GM10847 (cell line): Measurements from ENCODE around the gene NDUFS5.
A peak's percentile ranks its signal among the peaks of the same experiment; 100 is the strongest.

ENCODE experiments used
- POLR2A ChIP-seq: IDR thresholded peaks from 2 replicates; pipeline ENCODE4 v1.6.1; 2011; ENCODE audit not compliant: insufficient read length; ENCODE audit errors: extremely low read depth

NDUFS5 gene

DNA sequence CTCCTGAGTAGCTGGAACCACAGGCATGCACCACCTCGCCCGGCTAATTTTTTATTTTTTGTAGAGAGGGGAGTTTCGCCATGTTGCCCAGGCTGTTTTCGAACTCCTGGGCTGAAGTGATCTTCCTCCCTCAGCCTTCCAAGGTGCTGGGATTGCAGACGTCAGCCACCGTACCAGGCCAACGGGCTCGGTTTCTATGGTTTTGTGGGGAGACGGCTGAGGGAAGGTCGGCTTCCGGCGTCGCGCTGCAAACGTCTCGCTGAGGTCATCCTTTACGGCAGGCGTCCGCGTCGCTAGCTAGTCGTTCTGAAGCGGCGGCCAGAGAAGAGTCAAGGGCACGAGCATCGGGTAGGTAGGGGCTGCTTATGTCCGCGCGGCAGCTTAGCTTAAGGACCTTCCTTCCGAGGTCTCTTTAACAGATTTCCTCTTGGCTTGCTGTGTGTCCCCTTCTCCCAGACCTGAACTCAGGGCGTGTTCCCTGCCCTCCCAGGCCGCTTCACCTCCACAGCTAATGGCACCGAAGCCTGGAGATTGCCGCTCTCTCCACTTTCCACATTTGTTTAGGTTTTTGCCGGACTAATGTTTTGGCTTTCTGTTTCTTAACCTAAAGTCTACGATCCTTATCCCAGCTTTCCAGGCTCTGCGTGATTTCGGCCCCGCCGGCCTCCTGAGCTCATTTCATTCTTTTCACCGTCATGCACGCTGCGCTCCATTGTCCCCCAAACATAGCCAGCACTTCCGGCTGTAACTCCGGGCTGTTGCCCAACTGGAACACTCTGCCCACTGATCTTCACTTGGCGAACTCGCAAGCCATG, at the start of gene NDUFS5:
NDUFS5 (plus strand) TSS at position 300 of the 815 bp plus-strand sequence. CDS start 2,375 bp downstream, outside the sequence.
- TF ChIP-seq POLR2A, result peak; percentile 73

- no peak for TF ChIP-seq POLR2A
These were observed 36.2 kb upstream of the NDUFS5 start for GRCh38 chr1:38989979-38990378.

DNA sequence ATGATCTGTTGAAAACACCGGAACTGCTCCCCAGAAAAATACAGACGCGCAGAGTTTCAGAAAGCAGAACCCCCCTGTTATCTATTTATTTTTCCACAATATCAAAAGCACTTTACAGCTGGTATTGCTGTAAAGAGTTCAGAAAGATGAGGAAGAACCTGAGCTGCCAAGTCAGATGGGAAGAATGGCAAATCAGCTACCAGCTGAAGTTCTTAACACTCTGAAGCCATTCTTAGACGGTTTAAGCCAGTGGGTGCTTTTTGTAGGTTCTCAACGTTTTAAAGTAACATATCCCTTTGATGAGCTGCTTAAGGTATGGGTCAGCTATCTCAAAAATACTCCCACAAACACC, 35.8 kb upstream of the NDUFS5 start:
- no peak for TF ChIP-seq POLR2A

DNA sequence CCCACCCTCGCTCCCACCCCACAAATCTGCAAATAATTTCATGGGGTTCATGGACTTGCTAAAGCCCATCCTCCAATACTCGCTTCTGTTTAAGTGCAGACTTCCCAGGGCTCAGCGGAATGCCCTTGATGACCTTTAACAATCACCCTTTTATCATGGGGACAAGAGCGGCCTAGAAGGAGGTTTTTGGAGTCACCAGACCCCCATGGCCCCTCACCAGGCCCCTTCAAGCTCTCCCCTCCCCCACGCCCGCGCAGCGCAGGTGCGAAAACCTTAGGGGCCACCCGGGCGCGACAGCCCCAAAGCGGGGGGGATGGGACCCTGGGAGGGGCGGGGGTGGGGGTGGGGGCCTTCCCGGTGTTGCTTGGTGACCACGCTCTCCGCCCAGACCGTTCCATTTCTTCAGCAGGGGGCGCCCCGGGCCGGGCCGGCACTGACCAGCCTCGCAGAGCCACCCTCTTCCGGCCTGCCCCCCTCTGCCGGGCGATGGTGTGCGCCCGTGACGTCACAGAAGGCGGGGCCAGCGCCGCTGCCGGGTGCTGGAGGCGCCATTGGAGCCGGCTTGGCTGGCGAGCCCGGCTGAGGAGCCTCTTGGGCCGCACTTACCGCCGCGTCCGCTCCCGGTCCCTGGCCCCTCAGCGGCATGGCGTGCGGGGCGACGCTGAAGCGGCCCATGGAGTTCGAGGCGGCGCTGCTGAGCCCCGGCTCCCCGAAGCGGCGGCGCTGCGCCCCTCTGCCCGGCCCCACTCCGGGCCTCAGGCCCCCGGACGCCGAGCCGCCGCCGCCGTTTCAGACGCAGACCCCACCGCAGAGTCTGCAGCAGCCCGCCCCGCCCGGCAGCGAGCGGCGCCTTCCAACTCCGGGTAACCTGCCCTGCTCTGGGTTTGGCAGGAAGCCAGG, 35.2 kb upstream of the NDUFS5 start, which contains the start of gene AKIRIN1:
AKIRIN1 (plus strand) TSS at position 539 of the 900 bp plus-strand sequence; CDS start at position 644, 105 bp downstream.
- TF ChIP-seq POLR2A, result peak; percentile 88

GRCh38 chr1:38991638-38992411, 34.3 kb upstream of the NDUFS5 start:
- TF ChIP-seq POLR2A, result no peak

DNA sequence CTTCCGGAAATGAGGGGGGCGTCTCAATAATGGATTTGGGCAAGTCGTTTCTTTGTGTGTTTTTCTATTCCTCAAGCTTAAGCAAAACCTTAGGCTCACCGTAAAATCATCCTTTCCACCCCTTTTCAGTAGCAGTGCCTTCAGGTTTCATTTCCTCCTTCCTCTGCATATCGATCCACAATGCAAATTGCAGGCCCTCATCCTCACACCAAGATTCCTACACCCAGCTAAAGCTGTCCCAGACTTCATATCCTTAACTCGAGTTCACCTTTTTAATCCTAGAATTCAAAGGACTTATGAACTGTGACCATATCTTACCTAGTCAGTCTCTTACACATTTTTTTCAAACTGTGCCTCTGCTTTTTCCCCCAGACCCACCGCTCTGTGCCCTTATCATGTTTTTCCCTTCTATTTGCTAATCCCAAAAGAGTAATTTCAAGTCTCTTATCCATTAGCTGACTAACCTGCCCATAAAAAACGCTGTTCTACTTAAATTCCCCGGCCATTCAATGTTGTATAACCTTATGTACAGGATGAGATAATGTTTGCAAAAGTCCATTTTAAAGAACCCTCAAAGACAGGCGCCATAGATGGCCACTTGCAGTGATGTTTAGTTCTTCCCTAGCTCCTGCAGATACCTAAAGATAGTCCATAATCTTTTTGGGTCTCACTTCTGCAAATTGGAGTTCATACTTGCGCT, 33.6 kb upstream of the NDUFS5 start:
- TF ChIP-seq POLR2A, result no peak

DNA sequence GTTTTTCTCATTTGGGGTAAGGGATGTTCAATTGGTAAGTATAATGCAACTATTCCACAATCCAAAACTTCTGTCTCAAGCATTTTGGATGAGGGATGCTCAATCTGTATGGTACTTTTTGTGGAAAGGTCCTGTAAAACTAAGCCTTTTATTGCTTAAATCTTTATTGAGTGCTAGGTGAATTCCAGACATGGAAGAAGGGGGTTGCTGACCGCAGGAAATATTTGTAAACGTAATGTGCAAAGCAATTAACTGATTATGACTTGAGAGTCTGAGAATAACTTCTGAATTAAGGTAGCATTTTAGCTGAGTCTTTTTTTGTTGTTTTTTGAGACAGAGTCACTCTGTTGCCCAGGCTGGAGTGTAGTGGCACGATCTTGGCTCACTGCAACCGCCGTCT, 32.0 kb upstream of the NDUFS5 start:
- no peak for TF ChIP-seq POLR2A

- TF ChIP-seq POLR2A, result no peak
These were observed 28.9 kb upstream of the NDUFS5 start for GRCh38 chr1:38997034-38997900.

DNA sequence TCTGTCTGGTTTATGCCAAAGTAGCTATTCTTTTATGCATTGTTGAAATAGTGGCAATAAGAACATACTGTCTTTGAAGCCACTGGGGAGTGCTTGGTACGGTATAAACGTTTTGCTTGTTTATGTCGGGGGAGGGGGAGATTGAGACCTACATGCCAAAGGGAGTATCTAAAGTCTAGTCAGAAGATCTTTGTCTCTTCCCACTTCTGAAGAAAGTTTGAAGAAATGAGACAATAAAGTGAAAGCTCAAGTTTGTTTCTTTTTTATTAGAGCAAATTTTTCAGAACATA, 28.3 kb upstream of the NDUFS5 start:
- TF ChIP-seq POLR2A, result no peak

DNA sequence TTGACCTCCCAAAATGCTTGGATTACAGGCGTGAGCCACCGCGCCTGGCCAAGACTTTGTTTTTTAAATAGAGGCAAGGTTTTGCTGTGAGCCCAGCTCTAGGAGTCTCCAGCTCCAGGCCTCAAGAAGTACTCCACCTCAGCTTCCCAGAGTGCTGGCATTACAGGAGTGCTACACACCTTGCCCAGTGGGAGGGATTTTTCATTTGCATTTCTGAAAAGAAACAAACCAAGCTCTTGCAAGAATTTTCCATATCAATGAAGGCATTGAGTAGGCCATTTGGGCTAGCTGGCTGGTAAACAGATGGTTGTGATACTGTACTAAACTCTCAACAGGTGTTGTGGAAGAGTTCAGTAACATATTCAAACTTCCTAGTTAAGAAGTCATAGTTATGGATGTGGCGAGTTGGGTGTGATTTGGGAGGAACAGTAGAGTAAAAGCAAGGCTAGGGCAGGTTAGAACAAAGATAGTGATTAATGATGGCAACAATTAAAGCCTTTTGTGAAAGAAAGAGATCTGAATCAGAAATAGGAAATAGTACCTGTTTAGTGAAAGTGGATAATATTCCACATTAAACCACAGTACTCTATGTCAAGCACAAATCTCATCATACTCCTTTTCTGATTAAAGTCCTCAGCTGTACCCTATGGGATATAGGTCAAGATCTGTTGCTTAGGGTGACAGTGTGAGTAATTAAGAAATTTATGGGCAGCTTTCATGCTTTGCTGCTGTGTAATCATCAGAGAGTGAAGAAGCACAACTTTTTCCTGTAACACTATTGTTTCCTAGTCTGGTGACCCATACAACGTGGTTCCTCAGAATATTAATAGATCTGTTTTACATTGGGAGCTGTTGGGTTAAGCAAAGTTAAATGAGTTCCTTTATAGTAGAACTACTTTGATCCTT, 24.4 kb upstream of the NDUFS5 start:
- TF ChIP-seq POLR2A, result no peak

GRCh38 chr1:39003281-39003680, 22.9 kb upstream of the NDUFS5 start:
- TF ChIP-seq POLR2A, result no peak

DNA sequence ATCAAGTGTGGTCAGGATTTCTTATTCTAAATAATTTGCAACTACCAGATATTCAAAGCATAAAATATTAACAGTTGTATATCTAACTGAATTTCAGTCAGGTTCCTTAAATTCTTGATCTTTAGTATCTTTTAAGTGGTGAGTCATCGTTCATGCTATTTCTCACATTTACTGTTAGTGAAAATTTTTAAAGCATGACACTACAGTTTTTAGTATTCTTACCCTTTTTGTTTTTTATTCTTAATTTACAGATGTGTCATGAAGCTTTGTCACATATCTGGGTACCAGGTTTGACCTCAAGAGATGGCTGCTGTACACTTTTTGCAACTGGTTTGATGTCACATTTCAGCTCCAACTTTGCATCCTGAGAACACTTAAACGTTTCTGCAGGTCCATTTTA, 22.4 kb upstream of the NDUFS5 start:
- TF ChIP-seq POLR2A, result no peak

DNA sequence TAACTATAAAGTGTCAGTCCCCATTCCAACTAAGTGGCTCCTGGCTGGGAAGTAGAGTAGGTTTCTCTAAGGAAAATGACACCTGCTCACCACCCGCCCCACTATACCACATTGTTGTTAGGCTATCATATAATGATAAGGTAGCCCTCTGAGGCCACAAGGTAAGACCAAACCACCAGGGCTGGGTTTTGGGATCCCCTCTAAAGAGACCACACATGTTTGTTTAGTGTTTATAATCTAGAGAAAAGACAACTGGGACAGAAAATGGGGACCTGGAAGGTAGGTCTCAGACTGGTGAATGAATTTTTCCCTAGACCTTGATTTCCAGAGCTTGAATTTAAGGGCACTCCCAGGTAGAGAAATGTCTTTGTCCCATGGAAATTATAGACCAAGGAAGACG, 19.9 kb upstream of the NDUFS5 start:
- TF ChIP-seq POLR2A, result no peak
